Thyroid gland (tissue), 4 donors: Measurements from ENCODE around the gene IPPK.

Experiments
- CTCF ChIP-seq, 6 experiments: fragments of 200-600 bp in 3 of 6; fragments of 450-650 bp in 3 of 6; sonication (generic) in 3 of 6; IDR thresholded peaks; one replicate each; pipeline ENCODE4 v1.5.1; 2016 to 2019; ENCODE audit warnings: antibody characterized with exemption in 6 of 6, mild to moderate bottlenecking in 2 of 6, inconsistent platforms in 1 of 6, moderate library complexity in 1 of 6
- POLR2A ChIP-seq, 2 donors: fragments of 450-650 bp; IDR thresholded peaks; one replicate each; pipeline ENCODE4 v1.6.1; 2017; ENCODE audit warnings: antibody characterized with exemption in 2 of 2, mild to moderate bottlenecking in 2 of 2, moderate library complexity in 1 of 2

- TF ChIP-seq CTCF (IDR thresholded peaks at IDR 0.05) = no peak
- TF ChIP-seq POLR2A (IDR thresholded peaks at IDR 0.05) = no peak
Measured at GRCh38 chr9:92680166-92681119, 10.5 kb upstream of the IPPK start.
